Breast epithelium (tissue), 4 donors: Measurements from ENCODE around the gene FATE1. TPM values are rescaled to one million over a fixed set of nuclear protein-coding genes. Genes with fewer than 3 reads are reported as not detected.

ENCODE experiments used
- DNase-seq, 2 donors: peaks; one replicate each; pipeline ENCODE4 v3.0.0-alpha.2; 2019; ENCODE audit warnings: low spot score in 2 of 2
- H3K27ac ChIP-seq, 2 donors: fragments of 200-600 bp; sonication (generic) in 1 of 2; one replicate each; pipeline ENCODE4 v1.5.1; 2016 to 2019; ENCODE audit warnings: mild to moderate bottlenecking in 1 of 2
- H3K27me3 ChIP-seq, 2 donors: fragments of 200-600 bp; sonication (generic) in 1 of 2; one replicate each; pipeline versions ENCODE4 v1.5.1 to v1.6.0; 2017 to 2019; ENCODE audit warnings: control low read depth in 1 of 2, mild to moderate bottlenecking in 1 of 2
- H3K36me3 ChIP-seq: fragments of 200-600 bp; one replicate; pipeline ENCODE4 v1.5.1; 2019
- H3K4me1 ChIP-seq, 2 donors: fragments of 200-600 bp; sonication (generic); one replicate each; pipeline ENCODE4 v1.5.1; 2016 to 2019; ENCODE audit warnings: control low read depth in 1 of 2
- H3K4me3 ChIP-seq, 3 donors: fragments of 200-600 bp; sonication (generic); 1 replicate in 2 of 3; 2 replicates in 1 of 3; pipeline ENCODE4 v1.5.1; 2016 to 2019; ENCODE audit warnings: mild to moderate bottlenecking in 3 of 3, moderate library complexity in 2 of 3
- H3K9me3 ChIP-seq, 2 donors: fragments of 200-600 bp; sonication (generic) in 1 of 2; one replicate each; pipeline ENCODE4 v1.5.1; 2016 to 2019; ENCODE audit warnings: control low read depth in 1 of 2
- CTCF ChIP-seq, 3 donors: fragments of 450-650 bp; IDR thresholded peaks; one replicate each; pipeline ENCODE4 v1.5.1; 2016 to 2017; ENCODE audit warnings: antibody characterized with exemption in 3 of 3, mild to moderate bottlenecking in 3 of 3, moderate library complexity in 3 of 3
- POLR2A ChIP-seq: fragments of 450-650 bp; IDR thresholded peaks from one replicate; pipeline ENCODE4 v1.6.1; 2016; ENCODE audit warnings: antibody characterized with exemption, mild to moderate bottlenecking, moderate library complexity
- POLR2AphosphoS5 ChIP-seq, 3 donors: sonication (generic); formaldehyde crosslinking; IDR thresholded peaks; one replicate each; pipeline ENCODE4 v1.6.1; 2017; ENCODE audit warnings: antibody characterized with exemption in 3 of 3
- intact Hi-C: fragments of 100-400 bp; cut with DNase I; formaldehyde crosslinking; loops from one replicate; pipeline ENCODE4 v1.15.1; 2023; ENCODE audit warnings: low total_unique reads
- total RNA-seq, 3 donors: library from RNA; depleted of rRNA; stranded (reverse); fragments of >200 nt; gene quantifications; one replicate each; pipeline ENCODE4 v1.1.0, GENCODE V29; 2016

The FATE1 gene
- total RNA-seq, 3 donors from 2014 or later, result not detected

GRCh38 chrX:151754641-151755215, 38.9 kb downstream of the FATE1 start:
- Histone ChIP-seq H3K27ac (no peak overlapping the region), H3K27me3 (peaks cover 0 to 49% of the 10 kb centered on the region in 2 donors), H3K36me3 (no peaks in the 10 kb centered on the region), H3K4me1 (no peaks in the 10 kb centered on the region), H3K4me3 (no peak overlapping the region), H3K9me3 (no peaks in the 10 kb centered on the region)
- intact Hi-C loops, result no loop called here
- DNase-seq, result no peak
- TF ChIP-seq POLR2A (no peak), CTCF (IDR thresholded peaks at IDR 0.05) (no peak)

GRCh38 chrX:151759041-151759708, 43.3 kb downstream of the FATE1 start:
- intact Hi-C loops, result no loop called here
- TF ChIP-seq POLR2A (no peak), POLR2AphosphoS5 (IDR thresholded peaks at IDR 0.05) (no peak), CTCF (IDR thresholded peaks at IDR 0.05) (no peak)
- peaks cover 0 to 36% of the 10 kb centered on the region in 2 donors for H3K27me3 ChIP-seq
- no peaks in the 10 kb centered on the region for H3K36me3 ChIP-seq
- H3K4me3 ChIP-seq, result no peak overlapping the region
- H3K4me1 ChIP-seq, result no peaks in the 10 kb centered on the region
- no peak overlapping the region for H3K27ac ChIP-seq
- DNase-seq, result no peak
- H3K9me3 ChIP-seq, result no peaks in the 10 kb centered on the region

- DNase-seq, result no peak
- TF ChIP-seq POLR2AphosphoS5 (IDR thresholded peaks at IDR 0.05) (no peak), POLR2A (no peak), CTCF (IDR thresholded peaks at IDR 0.05) (no peak)
- Histone ChIP-seq H3K9me3 (no peaks in the 10 kb centered on the region), H3K36me3 (no peaks in the 10 kb centered on the region), H3K27ac (no peak overlapping the region), H3K27me3 (peaks cover 0 to 33% of the 10 kb centered on the region in 2 donors), H3K4me3 (no peak overlapping the region), H3K4me1 (no peaks in the 10 kb centered on the region)
- intact Hi-C loops, result no loop called here
Measured at GRCh38 chrX:151762802-151763201, 47.0 kb downstream of the FATE1 start.

- no peak for DNase-seq
- H3K9me3 ChIP-seq, result no peaks in the 10 kb centered on the region
- H3K4me3 ChIP-seq, result no peak overlapping the region
- H3K27ac ChIP-seq, result no peak overlapping the region
- no peaks in the 10 kb centered on the region for H3K36me3 ChIP-seq
- intact Hi-C loops, result no loop called here
- no peaks in the 10 kb centered on the region for H3K4me1 ChIP-seq
- TF ChIP-seq POLR2A, result no peak
- TF ChIP-seq CTCF (IDR thresholded peaks at IDR 0.05), result no peak
- no peak for TF ChIP-seq POLR2AphosphoS5 (IDR thresholded peaks at IDR 0.05)
- H3K27me3 ChIP-seq, result peaks cover 0 to 29% of the 10 kb centered on the region in 2 donors
Measured at GRCh38 chrX:151763711-151764110, 47.9 kb downstream of the FATE1 start.

GRCh38 chrX:151765026-151765425, 49.2 kb downstream of the FATE1 start:
- Histone ChIP-seq H3K9me3 (peaks cover 0 to 5% of the 10 kb centered on the region in 2 donors), H3K27me3 (peaks cover 0 to 29% of the 10 kb centered on the region in 2 donors), H3K36me3 (no peaks in the 10 kb centered on the region), H3K4me1 (no peaks in the 10 kb centered on the region), H3K4me3 (no peak overlapping the region), H3K27ac (no peak overlapping the region)
- no peak for DNase-seq
- intact Hi-C loops, result no loop called here
- TF ChIP-seq POLR2A (no peak), CTCF (IDR thresholded peaks at IDR 0.05) (no peak), POLR2AphosphoS5 (IDR thresholded peaks at IDR 0.05) (no peak)
